ENCODE results near the gene GET3.

DNA sequence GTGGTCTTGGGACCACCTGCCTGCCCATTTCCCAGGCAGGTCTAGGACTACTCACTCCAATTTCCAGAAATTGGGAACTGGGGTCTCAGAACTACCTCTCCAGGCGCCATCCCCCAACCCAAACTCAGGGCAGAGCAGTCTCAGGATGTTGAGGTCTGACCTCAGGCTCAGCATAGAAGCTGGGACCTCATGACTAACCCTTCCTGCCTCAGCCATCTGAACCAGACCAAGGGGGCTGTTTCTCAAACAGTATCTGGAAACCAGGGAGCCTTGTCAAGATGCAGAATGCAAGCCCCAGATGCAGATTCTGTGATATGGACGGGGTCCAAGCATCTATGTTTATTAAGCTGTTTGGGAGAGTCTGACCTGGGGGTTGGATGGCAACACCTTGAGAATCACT, 42.2 kb upstream of the GET3 start:
- TF ChIP-seq SMC3 (IDR thresholded peaks at IDR 0.05; ENCODE audit: low read depth, low read length), result no peak
- no peak for TF ChIP-seq TCF12 (IDR thresholded peaks at IDR 0.05)
- TF ChIP-seq, protein P1, sequence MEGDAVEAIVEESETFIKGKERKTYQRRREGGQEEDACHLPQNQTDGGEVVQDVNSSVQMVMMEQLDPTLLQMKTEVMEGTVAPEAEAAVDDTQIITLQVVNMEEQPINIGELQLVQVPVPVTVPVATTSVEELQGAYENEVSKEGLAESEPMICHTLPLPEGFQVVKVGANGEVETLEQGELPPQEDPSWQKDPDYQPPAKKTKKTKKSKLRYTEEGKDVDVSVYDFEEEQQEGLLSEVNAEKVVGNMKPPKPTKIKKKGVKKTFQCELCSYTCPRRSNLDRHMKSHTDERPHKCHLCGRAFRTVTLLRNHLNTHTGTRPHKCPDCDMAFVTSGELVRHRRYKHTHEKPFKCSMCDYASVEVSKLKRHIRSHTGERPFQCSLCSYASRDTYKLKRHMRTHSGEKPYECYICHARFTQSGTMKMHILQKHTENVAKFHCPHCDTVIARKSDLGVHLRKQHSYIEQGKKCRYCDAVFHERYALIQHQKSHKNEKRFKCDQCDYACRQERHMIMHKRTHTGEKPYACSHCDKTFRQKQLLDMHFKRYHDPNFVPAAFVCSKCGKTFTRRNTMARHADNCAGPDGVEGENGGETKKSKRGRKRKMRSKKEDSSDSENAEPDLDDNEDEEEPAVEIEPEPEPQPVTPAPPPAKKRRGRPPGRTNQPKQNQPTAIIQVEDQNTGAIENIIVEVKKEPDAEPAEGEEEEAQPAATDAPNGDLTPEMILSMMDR (IDR thresholded peaks at IDR 0.05), result no peak
- no peak for TF ChIP-seq SIN3A (IDR thresholded peaks at IDR 0.05; ENCODE audit: borderline replicate concordance, low read depth, low read length)
- no peak for TF ChIP-seq RAD21 (IDR thresholded peaks at IDR 0.05; ENCODE audit: low read length)
- no peak for TF ChIP-seq EP300 (IDR thresholded peaks at IDR 0.05; ENCODE audit: borderline replicate concordance in 1 of 2, low read depth in 1 of 2, low read length in 1 of 2)
- TF ChIP-seq GABPA (IDR thresholded peaks at IDR 0.05; ENCODE audit: low read depth), result no peak
- TF ChIP-seq, protein P2, sequence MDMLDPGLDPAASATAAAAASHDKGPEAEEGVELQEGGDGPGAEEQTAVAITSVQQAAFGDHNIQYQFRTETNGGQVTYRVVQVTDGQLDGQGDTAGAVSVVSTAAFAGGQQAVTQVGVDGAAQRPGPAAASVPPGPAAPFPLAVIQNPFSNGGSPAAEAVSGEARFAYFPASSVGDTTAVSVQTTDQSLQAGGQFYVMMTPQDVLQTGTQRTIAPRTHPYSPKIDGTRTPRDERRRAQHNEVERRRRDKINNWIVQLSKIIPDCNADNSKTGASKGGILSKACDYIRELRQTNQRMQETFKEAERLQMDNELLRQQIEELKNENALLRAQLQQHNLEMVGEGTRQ (IDR thresholded peaks at IDR 0.05; ENCODE audit: borderline replicate concordance, low read depth, low read length), result no peak
- no peak for TF ChIP-seq RFX5 (IDR thresholded peaks at IDR 0.05; ENCODE audit: low read length)
- TF ChIP-seq, protein P3, sequence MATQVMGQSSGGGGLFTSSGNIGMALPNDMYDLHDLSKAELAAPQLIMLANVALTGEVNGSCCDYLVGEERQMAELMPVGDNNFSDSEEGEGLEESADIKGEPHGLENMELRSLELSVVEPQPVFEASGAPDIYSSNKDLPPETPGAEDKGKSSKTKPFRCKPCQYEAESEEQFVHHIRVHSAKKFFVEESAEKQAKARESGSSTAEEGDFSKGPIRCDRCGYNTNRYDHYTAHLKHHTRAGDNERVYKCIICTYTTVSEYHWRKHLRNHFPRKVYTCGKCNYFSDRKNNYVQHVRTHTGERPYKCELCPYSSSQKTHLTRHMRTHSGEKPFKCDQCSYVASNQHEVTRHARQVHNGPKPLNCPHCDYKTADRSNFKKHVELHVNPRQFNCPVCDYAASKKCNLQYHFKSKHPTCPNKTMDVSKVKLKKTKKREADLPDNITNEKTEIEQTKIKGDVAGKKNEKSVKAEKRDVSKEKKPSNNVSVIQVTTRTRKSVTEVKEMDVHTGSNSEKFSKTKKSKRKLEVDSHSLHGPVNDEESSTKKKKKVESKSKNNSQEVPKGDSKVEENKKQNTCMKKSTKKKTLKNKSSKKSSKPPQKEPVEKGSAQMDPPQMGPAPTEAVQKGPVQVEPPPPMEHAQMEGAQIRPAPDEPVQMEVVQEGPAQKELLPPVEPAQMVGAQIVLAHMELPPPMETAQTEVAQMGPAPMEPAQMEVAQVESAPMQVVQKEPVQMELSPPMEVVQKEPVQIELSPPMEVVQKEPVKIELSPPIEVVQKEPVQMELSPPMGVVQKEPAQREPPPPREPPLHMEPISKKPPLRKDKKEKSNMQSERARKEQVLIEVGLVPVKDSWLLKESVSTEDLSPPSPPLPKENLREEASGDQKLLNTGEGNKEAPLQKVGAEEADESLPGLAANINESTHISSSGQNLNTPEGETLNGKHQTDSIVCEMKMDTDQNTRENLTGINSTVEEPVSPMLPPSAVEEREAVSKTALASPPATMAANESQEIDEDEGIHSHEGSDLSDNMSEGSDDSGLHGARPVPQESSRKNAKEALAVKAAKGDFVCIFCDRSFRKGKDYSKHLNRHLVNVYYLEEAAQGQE (IDR thresholded peaks at IDR 0.05; ENCODE audit: low read depth, low read length), result no peak
- TF ChIP-seq MXI1 (IDR thresholded peaks at IDR 0.05; ENCODE audit: low read depth, low read length), result no peak
- no peak for TF ChIP-seq TAF1 (IDR thresholded peaks at IDR 0.05; ENCODE audit: borderline replicate concordance, low read depth, low read length)
- TF ChIP-seq JUND (IDR thresholded peaks at IDR 0.05), result no peak
- TF ChIP-seq MEF2A (IDR thresholded peaks at IDR 0.05; ENCODE audit: borderline replicate concordance, low read depth), result no peak
